ENCODE results near the gene CD200R1L. TPM values are rescaled to one million over a fixed set of nuclear protein-coding genes. Genes with fewer than 3 reads are reported as not detected.
A peak's percentile ranks its signal among the peaks of the same experiment; 100 is the strongest.

The CD200R1L gene
- total RNA-seq, 1 experiment from 2014 or later, result not detected

DNA sequence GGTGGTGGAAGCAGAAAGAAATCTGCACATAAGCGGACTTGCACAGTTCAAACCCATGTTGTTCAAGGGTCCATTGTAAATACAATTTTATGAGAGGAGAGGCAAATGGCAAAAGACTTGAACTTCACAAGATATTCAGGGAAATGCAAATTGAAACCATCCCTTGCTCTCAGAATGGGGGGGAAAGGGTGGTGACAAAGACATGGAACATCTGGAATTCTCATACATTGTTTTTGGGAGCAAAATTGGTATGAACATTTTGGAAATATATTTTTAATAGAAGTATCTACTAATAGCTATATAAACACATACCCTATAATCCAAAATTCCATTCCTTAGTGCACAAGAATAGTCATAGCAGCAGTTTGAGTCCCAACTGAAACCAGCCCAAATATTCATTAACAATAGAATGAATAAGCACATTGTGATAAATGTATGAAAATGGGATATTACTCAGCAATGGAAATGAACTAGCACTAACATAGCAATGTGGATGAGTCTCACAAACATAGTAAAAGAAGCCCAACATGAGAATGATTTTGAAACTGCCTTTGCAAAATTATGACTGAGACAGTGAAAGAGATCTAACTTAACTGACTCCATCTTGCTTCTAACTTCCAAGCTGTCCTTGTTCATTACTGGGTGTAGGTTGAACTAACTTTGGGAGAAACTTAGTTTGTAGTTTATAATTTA lies 77.2 kb downstream of the CD200R1L start:
- Mint-ChIP-seq H3K36me3 (ENCODE audit: insufficient read depth in 1 of 3, low read depth in 3 of 3) (no peaks in the 10 kb centered on the region), H3K27me3 (ENCODE audit: low read depth) (no peaks in the 10 kb centered on the region), H3K4me1 (peaks cover 8 to 9% of the 10 kb centered on the region in 2 experiments), H3K27ac (peak overlapping the region in 1 of 3 experiments; percentile 38; a peak in 2 of 7 replicates), H3K4me3 (no peak overlapping the region), H3K9me3 (no peaks in the 10 kb centered on the region)
- H2BK12ac ChIP-seq (ENCODE audit: insufficient read length, low read depth, low read length), result no peak overlapping the region
- no peak overlapping the region for H4K8ac ChIP-seq (replicated peaks; ENCODE audit: insufficient read length, low read depth, low read length)
- no peak overlapping the region for H2AK5ac ChIP-seq (ENCODE audit: insufficient read length, low read length)
- H3K79me2 ChIP-seq (ENCODE audit: insufficient read depth, low read length), result no peaks in the 10 kb centered on the region
- H3K4me1 ChIP-seq (ENCODE audit: insufficient read depth, low read length), result no peaks in the 10 kb centered on the region; the same call in 1 of the 2 replicates
- no peaks in the 10 kb centered on the region for H3K23me2 ChIP-seq (ENCODE audit: insufficient read length, low read depth, low read length, poor library complexity, severe bottlenecking)
- no peaks in the 10 kb centered on the region for H3K79me1 ChIP-seq (ENCODE audit: insufficient read depth, low read depth, low read length, poor library complexity, severe bottlenecking)
- TF ChIP-seq, protein P1, sequence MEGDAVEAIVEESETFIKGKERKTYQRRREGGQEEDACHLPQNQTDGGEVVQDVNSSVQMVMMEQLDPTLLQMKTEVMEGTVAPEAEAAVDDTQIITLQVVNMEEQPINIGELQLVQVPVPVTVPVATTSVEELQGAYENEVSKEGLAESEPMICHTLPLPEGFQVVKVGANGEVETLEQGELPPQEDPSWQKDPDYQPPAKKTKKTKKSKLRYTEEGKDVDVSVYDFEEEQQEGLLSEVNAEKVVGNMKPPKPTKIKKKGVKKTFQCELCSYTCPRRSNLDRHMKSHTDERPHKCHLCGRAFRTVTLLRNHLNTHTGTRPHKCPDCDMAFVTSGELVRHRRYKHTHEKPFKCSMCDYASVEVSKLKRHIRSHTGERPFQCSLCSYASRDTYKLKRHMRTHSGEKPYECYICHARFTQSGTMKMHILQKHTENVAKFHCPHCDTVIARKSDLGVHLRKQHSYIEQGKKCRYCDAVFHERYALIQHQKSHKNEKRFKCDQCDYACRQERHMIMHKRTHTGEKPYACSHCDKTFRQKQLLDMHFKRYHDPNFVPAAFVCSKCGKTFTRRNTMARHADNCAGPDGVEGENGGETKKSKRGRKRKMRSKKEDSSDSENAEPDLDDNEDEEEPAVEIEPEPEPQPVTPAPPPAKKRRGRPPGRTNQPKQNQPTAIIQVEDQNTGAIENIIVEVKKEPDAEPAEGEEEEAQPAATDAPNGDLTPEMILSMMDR (conservative IDR thresholded peaks at IDR 0.05), result no peak
- DNase-seq, result no peak
- H3K27me3 ChIP-seq (ENCODE audit: insufficient read depth, low read length), result no peaks in the 10 kb centered on the region
- H3K18ac ChIP-seq (ENCODE audit: insufficient read length, low read depth, low read length), result no peak overlapping the region
- no peak overlapping the region for H3K23ac ChIP-seq (ENCODE audit: insufficient read length, low read depth, low read length)
- no peak overlapping the region for H2BK120ac ChIP-seq (ENCODE audit: low read depth, low read length, poor library complexity, severe bottlenecking)
- no CpG with 5 or more reads among the region's 1 CpG for WGBS (ENCODE audit: extremely low coverage, insufficient read length, low lambda C conversion rate)
- H4K5ac ChIP-seq (ENCODE audit: insufficient read length, low read depth, low read length), result no peak overlapping the region
- no peaks in the 10 kb centered on the region for H3K9me3 ChIP-seq (ENCODE audit: control insufficient read depth, low read depth, low read length)
- H3K14ac ChIP-seq (ENCODE audit: insufficient read depth, low read length), result no peak overlapping the region
- H4K91ac ChIP-seq (ENCODE audit: insufficient read length, low read depth, low read length), result no peak overlapping the region
- no peak overlapping the region for H2BK5ac ChIP-seq (ENCODE audit: insufficient read length, low read length)
- H3K9ac ChIP-seq (ENCODE audit: extremely low read depth, insufficient read length, low read length), result no peak overlapping the region
- no peak overlapping the region for H3K56ac ChIP-seq (ENCODE audit: insufficient read length, low read depth, low read length)
- no peak overlapping the region for H3K4ac ChIP-seq (ENCODE audit: low read depth, low read length)
- H2BK15ac ChIP-seq (ENCODE audit: low read depth, low read length), result no peak overlapping the region
- peak overlapping the region; percentile 23 for H3K27ac ChIP-seq (ENCODE audit: insufficient read length, low read depth, low read length)
- H2AFZ ChIP-seq (ENCODE audit: low read length), result no peak overlapping the region
- H3K4me2 ChIP-seq (ENCODE audit: insufficient read depth, insufficient read length, low read length), result no peak overlapping the region
- H2BK20ac ChIP-seq (ENCODE audit: low read depth, low read length, poor library complexity, severe bottlenecking), result no peak overlapping the region
- H3T11ph ChIP-seq (ENCODE audit: low read length), result no peak overlapping the region
- no peaks in the 10 kb centered on the region for H4K20me1 ChIP-seq (ENCODE audit: control insufficient read depth, insufficient read depth, insufficient read length)
